Measurements from ENCODE around the gene TMEM63A. TPM values are rescaled to one million over a fixed set of nuclear protein-coding genes. Genes with fewer than 3 reads are reported as not detected.

TMEM63A gene
- 302 and 309 TPM in 2 replicates for total RNA-seq (2013; cell fraction: nucleolus; rRNA removed)
- total RNA-seq (2014; rRNA removed) (12.0 TPM in 2 replicates), total RNA-seq (2014; rRNA removed; fragmentation: Illumina TruSeq; extraction: Trizol) (8.7 and 10.4 TPM in 2 replicates), total RNA-seq (2021) (27.6 and 31.8 TPM in 2 replicates), polyA plus RNA-seq (2011; rRNA removed) (21.0 and 33.5 TPM in 2 replicates), polyA plus RNA-seq (2014; fragmentation: Illumina TruSeq; extraction: Trizol) (19.6 and 20.1 TPM in 2 replicates), polyA plus RNA-seq (2014; fragmentation: Nextera tagmentation; extraction: Ambion mirVana) (1 to 10 TPM; 1.3 to 1.8 TPM), polyA plus RNA-seq (2014; rRNA removed) (17.2 and 20.2 TPM in 2 replicates), polyA plus RNA-seq (2016; fragmentation: Nextera tagmentation; extraction: Ambion mirVana) (10 to 100 TPM; 14.4 to 15.9 TPM), polyA minus RNA-seq (2011; rRNA and poly(A)+ RNA removed) (37.9 and 46.4 TPM in 2 replicates), Bru-seq, nascent RNA (percentile 77 among the genes with signal in this experiment), BruChase-seq, experiment 1, labeled RNA remaining after a 6-hour chase (percentile 81 among the genes with signal in this experiment), BruChase-seq, experiment 2, labeled RNA remaining after a 2-hour chase (percentile 78 among the genes with signal in this experiment)
- polyA plus RNA-seq (2011; ENCODE audit: low read depth), result 9.4 TPM
- 18.1 and 18.5 TPM in 2 replicates for polyA plus RNA-seq (2011; cell fraction: cytosol; rRNA removed)
- polyA plus RNA-seq (2011; cell fraction: nucleus; rRNA removed), result 203 and 271 TPM in 2 replicates
- polyA plus RNA-seq (2012), result 18.2 and 27.5 TPM in 2 replicates
- 7.7 and 11.4 TPM in 2 replicates for polyA minus RNA-seq (2011; cell fraction: cytosol; rRNA and poly(A)+ RNA removed)
- 61.2 and 88.9 TPM in 2 replicates for polyA minus RNA-seq (2011; cell fraction: nucleus; rRNA and poly(A)+ RNA removed)
- long read RNA-seq, experiment 1, full-length matches to known transcripts, result 1 of 4 reads
- long read RNA-seq, experiment 1, partial matches to known transcripts, result 1 of 4 reads
- long read RNA-seq, experiment 1, other reads (novel, unspliced or antisense), result 2 of 4 reads
- long read RNA-seq, experiment 2, full-length matches to known transcripts, result 7 of 13 reads
- long read RNA-seq, experiment 2, partial matches to known transcripts, result 3 of 13 reads
- long read RNA-seq, experiment 2, other reads (novel, unspliced or antisense), result 3 of 13 reads

GRCh38 chr1:225881959-225882693 lies at the start of gene TMEM63A:
TMEM63A (minus strand) TSS chr1:225882380; CDS start chr1:225877580, 4,800 bp downstream.
- RAD21 ChIA-PET (ENCODE audit: unreplicated experiment), result interaction anchor here (1.0 to 3.7 kb wide), 9 partner anchors 14 to 404 kb away, joined by 3 to 37 read pairs (median 7); partner anchors contain the start of genes PYCR2 and SRP9
- Histone ChIP-seq H3K4me1 (ENCODE audit: control insufficient read depth, insufficient read depth, low read length) (peaks cover 30% of the 10 kb centered on the region), H4K20me1 (ENCODE audit: control insufficient read depth, insufficient read depth) (0 out of 2 replicates have a peak, but pooled peaks cover 3% of the 10 kb centered on the region), H2AFZ (ENCODE audit: control insufficient read depth, low read depth, low read length) (peak within 1 kb of the TSS; percentile 93), H3K9me3 (replicated peaks; ENCODE audit: control insufficient read depth, insufficient read depth, low read length) (no peaks in the 10 kb centered on the region), H3K27me3 (replicated peaks in 1 of 2; ENCODE audit: control insufficient read depth in 2 of 2, insufficient read depth in 2 of 2, low read length in 1 of 2) (no peaks in the 10 kb centered on the region), H3K4me2 (ENCODE audit: control insufficient read depth, insufficient read depth) (peak within 1 kb of the TSS; percentile 96), H3K79me2 (ENCODE audit: control insufficient read depth, insufficient read depth, low read length) (peaks cover 30% of the 10 kb centered on the region), H3K27ac (ENCODE audit: control insufficient read depth, insufficient read depth) (peak within 1 kb of the TSS; percentile 77), H3K9ac (ENCODE audit: control insufficient read depth, insufficient read depth, low read length) (peak within 1 kb of the TSS; percentile 90), H3K36me3 (ENCODE audit: control insufficient read depth in 2 of 2, insufficient read depth in 2 of 2, low read length in 1 of 2) (peaks cover 0 to 1% of the 10 kb centered on the region in 2 experiments; a peak in 2 of 4 replicates), H3K4me3 (peak within 1 kb of the TSS; percentile 88)
- DNase-seq (ENCODE audit: low read depth, low spot score) (peak; percentile 40), ATAC-seq (peak; percentile 88), FAIRE-seq (no peak)
- in situ Hi-C loops (cut with MboI) (no loop called here), intact Hi-C loops (cut with micrococcal nuclease; ENCODE audit: unreplicated experiment) (loop anchor here (1.0 kb wide), 1 partner anchor 15 kb away; no protein-coding TSS in a partner anchor)
- 0% methylated on average over 64 of the region's 64 CpGs for WGBS (ENCODE audit: insufficient coverage, insufficient replicate concordance, low lambda C conversion rate, missing lambda C conversion rate)
- no TSS peak for BruUV-seq (replicated peaks)
- SMC1A ChIA-PET (ENCODE audit: uncharacterized antibody, unreplicated experiment), result interaction anchor here (0.8 to 5.1 kb wide), 15 partner anchors 11 to 171 kb away, joined by 3 to 29 read pairs (median 7); partner anchors contain the start of genes PYCR2 and SRP9
- POLR2A ChIA-PET, result interaction anchor here (0.6 to 4.9 kb wide), 12 partner anchors 12 to 152 kb away, joined by 3 to 30 read pairs (median 8); partner anchors contain the start of genes PYCR2 and SRP9
- CTCF ChIA-PET, result interaction anchor here (0.6 to 4.9 kb wide), 19 partner anchors 10 to 406 kb away, joined by 3 to 40 read pairs (median 4); partner anchors contain the start of gene SRP9
- TF ChIP-seq NFXL1 (IDR thresholded peaks at IDR 0.05; ENCODE audit: borderline replicate concordance) (0 out of 2 replicates have a peak, but pooled peaks have one; percentile 38), SRF (IDR thresholded peaks at IDR 0.05; ENCODE audit: low read depth in 2 of 2, low read length in 2 of 2) (peak; percentile 53 to 67; a peak in 3 of 4 replicates), PAX5 (IDR thresholded peaks at IDR 0.05; ENCODE audit: borderline replicate concordance, low read depth, low read length) (no peak), DPF2 (IDR thresholded peaks at IDR 0.05) (peak; percentile 40; the same call in 1 of the 2 replicates), ETV6 (conservative IDR thresholded peaks at IDR 0.05 in 1 of 2, IDR thresholded peaks at IDR 0.05 in 1 of 2; ENCODE audit: borderline replicate concordance in 1 of 2, low read depth in 1 of 2) (no peak), NBN (IDR thresholded peaks at IDR 0.05) (no peak), BCL3 (IDR thresholded peaks at IDR 0.05; ENCODE audit: borderline replicate concordance, insufficient read depth, low read depth, low read length, poor library complexity, severe bottlenecking) (no peak), STAT3 (IDR thresholded peaks at IDR 0.05; ENCODE audit: low read depth, low read length) (no peak), ESRRA (IDR thresholded peaks at IDR 0.05; ENCODE audit: low read length) (no peak)
- TF ChIP-seq, protein P1, sequence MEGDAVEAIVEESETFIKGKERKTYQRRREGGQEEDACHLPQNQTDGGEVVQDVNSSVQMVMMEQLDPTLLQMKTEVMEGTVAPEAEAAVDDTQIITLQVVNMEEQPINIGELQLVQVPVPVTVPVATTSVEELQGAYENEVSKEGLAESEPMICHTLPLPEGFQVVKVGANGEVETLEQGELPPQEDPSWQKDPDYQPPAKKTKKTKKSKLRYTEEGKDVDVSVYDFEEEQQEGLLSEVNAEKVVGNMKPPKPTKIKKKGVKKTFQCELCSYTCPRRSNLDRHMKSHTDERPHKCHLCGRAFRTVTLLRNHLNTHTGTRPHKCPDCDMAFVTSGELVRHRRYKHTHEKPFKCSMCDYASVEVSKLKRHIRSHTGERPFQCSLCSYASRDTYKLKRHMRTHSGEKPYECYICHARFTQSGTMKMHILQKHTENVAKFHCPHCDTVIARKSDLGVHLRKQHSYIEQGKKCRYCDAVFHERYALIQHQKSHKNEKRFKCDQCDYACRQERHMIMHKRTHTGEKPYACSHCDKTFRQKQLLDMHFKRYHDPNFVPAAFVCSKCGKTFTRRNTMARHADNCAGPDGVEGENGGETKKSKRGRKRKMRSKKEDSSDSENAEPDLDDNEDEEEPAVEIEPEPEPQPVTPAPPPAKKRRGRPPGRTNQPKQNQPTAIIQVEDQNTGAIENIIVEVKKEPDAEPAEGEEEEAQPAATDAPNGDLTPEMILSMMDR (IDR thresholded peaks at IDR 0.05 in 2 of 3, conservative IDR thresholded peaks at IDR 0.05 in 1 of 3; ENCODE audit: control insufficient read depth in 2 of 3, extremely low read depth in 1 of 3, insufficient read depth in 1 of 3, low read depth in 3 of 3, low read length in 3 of 3), result peak; percentile 31 to 42 (median 40); a peak in 5 of 6 replicates
